Activated CD4-positive, alpha-beta T cell treated with anti-CD3 and anti-CD28 coated beads, Interleukin-2, Interleukin-4, amounts not matched to agents 100 ng/mL and 50 ng/mL, durations not matched to agents 16 hours and 8 hours (primary cell): Measurements from ENCODE around the gene CD7.

Experiments
- DNase-seq: peaks from one replicate; pipeline ENCODE4 v3.0.0-alpha.2; 2020; ENCODE audit warnings: low spot score

CD7 gene

DNA sequence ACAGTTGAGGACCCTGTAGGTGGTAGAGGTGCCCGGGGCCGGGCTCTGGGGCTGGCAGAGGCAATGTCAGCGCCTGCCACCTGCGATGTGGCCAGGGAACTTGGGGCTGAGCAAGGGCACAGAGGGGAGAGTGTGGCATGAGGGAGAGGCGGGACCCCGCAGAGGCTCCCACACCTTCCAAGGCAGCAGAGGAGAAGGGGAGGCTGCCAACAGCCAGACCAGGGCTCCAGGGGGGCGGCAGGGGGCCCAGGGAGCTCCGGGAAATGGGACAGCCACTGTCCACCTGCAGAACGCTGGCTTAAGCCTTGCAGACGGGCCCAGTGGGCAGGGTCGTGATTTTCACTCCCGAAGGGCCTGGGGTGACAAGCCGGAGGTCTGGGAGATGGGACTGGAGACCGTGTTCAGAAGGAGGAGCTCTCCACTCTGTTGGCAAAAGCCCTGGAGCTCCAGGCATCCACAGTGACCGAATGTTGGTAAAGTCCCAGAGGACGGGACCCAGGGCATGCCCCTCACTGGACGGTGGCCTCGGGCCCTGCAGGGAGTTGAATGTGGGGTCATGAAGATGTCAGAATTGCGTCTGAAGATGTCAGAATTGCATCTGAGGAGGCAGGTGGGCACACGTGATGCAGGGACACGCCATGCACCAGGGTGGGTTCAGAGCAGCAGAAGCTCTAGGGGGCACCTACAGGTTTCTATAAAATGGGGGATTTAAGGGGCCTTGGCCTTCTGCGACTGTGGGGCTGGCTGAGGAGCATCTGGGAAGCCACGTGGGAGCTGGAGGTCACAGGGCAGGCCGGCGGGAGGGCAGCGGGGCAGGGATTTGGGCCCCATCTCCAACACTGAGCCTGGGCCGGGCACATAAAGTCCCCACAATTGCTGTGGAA is 18.6 kb downstream of the CD7 start:
- no peak for DNase-seq

- peak; percentile 93 for DNase-seq
These were observed 19.5 kb downstream of the CD7 start for GRCh38 chr17:82297714-82298537.

- DNase-seq, result peak; percentile 91
These were observed 20.1 kb downstream of the CD7 start for GRCh38 chr17:82297280-82297713.

GRCh38 chr17:82296511-82297279 is 20.7 kb downstream of the CD7 start:
- DNase-seq, result no peak

DNA sequence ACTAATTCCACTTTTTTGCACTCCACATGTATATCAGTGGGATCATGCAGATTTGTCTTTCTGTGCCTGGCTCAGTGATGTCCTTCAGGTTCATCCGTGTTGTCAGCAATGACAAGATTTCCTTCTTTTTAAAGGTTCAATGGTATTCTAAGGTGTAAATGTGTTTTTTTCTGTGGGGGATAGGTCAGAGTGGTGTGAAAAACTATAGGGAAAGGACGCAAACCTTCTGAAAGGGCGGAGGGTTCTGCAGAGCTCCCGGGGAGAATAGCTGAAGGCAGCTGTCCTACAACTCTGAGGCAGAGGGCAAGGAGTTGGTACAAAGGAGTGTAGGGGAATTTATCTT is 22.0 kb downstream of the CD7 start:
- DNase-seq, result no peak

DNA sequence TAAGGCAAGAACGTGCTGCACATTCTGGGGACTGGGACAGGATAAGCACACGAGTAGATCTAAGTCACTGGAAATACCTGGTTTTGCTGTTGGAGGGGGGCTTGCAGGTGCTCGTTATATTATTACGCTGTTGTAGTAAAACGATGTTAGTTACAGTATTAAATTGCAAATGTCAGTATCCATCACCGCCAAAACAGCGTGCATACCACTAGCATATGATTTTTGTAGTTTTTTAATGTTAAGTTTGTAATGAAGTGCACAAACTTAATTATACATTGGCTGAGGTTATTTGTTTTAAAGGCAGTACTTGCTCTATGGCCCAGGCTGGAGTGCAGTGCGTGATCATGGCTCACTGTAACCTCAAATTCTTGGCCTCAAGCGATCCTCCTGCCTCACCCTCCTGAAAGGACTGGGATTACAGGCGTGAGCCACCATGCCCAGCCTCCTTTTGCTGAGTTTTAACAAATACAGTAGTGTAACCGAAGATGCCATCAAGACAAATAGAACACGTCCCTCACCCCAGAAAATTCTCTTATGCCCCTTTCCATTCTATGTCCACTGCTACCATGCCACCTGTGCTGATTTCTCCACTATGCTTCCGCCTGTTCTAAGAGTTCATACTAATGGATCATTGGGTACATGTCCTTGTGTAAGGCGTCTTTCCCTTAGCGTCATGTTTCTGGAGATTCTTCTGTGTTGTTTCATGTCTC is 23.2 kb downstream of the CD7 start:
- DNase-seq, result no peak

DNA sequence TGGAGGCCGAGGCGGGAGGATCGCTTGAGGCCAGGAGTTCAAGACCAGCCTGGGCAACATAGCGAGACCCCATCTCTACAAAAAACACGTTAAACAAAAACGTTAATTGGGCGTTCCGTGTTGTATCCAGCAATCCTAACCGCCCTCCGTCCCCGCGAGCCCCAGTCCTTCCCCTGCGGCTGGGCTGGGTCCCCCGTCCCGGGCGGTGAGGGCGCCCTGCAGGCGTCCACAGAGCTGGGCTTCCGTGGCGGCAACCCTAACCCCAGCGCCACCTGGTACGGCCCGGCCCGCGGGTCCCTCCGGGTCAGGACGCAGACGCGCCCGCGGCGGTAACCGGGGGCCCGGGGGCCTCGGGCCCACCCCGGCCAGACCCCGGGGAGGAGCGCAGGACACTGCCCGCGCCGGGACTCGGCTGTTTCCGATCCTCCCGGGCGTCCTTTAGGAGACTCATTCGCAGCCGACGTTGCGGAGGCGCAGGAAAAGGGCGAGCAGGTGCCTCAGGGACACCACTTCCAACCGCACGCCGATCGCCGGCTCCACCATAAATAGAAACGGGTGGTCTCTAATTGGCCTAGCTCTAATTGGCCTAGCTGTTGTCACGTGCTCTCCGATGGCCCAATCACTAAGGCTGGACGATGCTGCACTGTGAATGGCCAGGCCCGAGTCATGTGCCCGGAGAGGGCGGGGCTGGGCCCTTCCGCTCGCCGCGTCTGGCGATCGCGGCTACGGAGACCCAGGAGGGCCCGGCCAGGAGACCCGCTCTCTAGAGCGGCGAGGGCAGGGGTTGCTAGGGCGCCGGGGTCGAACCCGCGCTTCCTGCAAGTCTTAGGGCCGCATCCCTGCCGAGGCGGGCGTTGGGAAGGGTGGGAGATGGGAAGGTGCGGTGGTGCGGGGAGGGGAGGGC is 24.9 kb downstream of the CD7 start:
- DNase-seq, result peak; percentile 98

GRCh38 chr17:82291582-82292250 is 25.7 kb downstream of the CD7 start:
- no peak for DNase-seq

- DNase-seq, result no peak
These were observed 29.3 kb downstream of the CD7 start for GRCh38 chr17:82287868-82288801.

DNA sequence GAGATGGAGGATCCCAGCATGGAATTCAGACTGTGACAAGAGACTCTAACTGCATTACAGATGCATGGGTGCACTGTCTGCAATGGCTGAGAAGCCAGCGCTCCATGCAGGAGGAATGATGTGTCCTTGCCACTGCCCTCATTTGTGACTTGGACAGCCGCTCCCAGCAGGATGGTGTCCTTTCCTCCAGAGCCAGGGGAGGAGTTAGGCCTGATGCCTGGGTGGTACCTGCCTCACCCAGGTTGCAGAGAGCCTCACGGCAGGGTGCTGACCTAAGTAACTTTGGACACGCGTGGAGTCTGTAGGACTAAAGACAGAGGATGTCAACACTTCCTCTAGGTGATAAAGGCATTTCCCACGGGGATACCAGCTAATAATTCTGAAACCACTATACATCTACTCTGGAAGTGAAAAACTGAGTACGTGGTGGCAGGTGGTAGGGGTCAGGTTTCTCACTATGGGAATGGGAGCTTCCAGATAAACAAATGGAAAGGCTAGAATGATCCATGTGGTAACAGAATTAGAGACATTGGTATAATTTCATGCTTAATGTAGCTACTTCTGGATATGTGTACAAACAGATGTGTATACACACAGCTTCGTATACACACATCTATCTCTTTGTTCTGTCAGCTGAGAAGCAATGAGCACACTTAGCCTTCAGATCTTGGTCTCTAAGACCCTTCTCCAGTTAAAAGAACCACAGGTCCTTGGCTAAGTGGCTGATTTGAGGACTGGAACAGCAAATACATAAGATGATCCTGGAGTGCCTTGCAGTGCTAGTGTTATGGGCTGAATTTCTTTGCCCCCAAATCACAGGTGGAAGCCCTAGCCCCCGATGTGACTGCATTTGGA is 30.2 kb downstream of the CD7 start:
- no peak for DNase-seq

- DNase-seq, result no peak
These were observed 32.3 kb downstream of the CD7 start for GRCh38 chr17:82285141-82285540.

- DNase-seq, result no peak
These were observed 34.1 kb downstream of the CD7 start for GRCh38 chr17:82283208-82283749.

DNA sequence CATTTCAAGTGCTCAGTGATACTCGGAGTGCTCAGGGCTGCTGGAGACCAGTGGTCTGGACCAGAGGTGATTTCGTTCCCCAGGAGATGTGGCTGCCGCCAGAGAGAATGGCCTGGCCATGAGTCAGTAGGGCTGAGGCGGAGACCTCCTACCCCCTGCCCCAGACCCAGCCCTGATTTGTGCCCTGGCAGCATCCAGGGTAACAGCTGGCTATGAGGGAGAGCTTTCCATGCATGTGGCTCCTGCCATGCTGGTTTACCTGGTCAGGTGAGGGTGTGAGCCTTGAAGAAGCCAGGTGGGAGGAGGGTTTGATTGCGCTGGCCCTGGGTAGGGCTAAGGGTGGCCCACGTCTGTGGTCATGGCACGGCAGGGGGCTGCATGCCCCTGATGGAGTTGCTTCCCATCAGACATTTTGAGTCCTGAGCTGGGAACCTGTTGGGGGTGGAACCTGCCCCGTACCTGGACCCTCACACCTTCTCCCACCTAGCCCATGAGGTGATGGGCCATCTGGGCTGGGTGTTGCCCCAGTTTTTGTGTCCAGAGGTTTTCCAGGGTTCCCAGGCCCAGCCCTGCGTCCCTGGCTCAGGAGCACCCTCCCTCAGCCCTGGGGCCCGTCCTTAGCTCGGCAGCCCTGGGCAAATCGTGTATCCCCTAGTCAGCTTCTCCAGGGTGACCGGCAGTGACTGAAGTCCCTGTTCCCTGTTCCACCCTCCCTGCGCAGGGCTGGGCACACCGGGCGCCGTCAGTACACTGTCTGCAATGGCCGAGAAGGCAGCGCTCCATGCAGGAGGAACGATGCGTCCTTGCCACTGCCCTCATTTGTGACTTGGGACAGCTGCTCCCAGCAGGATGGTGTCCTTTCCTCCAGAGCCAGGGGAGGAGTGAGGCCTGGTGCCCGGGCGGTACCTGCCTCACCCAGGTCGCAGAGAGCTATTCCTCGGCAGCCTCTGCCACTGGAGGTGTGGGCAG is 34.9 kb downstream of the CD7 start:
- DNase-seq, result no peak

DNA sequence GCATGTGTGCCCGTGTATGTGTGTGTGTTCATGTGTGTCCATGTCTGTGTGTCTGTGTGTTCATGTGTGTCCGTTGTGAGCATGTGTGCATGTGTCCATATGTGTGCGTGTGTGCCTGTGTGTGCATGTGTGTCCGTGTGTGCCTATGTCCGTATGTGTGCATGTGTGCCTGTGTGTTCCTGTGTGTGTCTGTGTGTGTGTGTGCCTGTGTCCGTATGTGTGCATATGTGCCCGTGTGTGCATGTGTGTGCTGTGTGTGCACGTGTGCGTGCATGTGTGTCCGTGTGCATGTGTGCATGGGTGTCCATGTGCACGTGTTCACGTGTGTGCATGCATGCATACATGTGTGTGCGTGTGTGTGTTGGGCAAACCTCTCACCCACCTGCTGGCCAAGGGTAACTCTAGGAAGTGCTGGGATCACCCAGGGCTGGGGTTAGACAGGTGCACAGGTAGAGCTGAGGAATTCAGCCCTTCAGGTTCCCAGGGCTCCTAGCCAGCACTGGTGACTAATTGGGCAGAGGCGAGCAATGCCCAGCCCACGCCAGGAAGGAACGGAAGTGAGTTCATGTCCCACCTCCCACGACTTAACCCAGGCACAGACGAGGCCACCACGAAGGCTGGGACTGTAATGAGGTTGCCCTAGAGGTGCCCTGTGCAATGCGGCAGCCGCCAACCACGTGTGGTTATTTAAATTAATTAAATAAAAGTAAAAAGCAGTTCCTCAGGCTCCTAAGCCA is 35.7 kb downstream of the CD7 start:
- DNase-seq, result no peak

DNA sequence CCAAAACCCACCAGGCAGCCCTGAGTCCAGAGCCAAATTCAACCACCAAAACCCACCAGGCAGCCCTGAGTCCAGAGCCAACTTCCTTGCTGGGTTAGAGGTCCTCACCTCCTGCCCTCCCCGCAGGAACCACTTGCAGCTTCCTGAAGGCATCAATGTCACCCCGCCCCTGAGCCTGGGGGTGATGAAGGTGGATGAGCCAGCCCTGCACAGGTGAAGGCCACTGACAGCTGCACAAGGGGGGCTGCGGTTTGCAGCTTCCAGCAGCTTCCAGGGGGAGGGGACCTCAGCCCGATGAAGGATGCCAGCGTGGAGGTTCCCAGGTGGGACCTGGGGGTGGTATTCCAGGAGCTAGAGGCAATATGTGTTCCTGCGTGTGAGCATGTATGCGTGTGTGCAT is 36.3 kb downstream of the CD7 start:
- no peak for DNase-seq

- DNase-seq, result no peak
These were observed 36.9 kb downstream of the CD7 start for GRCh38 chr17:82280537-82280936.
